Spleen (tissue), 7 donors: ENCODE measurements around the gene CHST15.

Experiments used
- POLR2AphosphoS5 ChIP-seq, 3 donors: sonication (generic); formaldehyde crosslinking; IDR thresholded peaks; one replicate each; pipeline ENCODE4 v1.5.1; 2017; ENCODE audit warnings: antibody characterized with exemption in 3 of 3
- TF ChIP-seq, protein P1 (sequence below), 11 experiments: fragments of 200-600 bp in 7 of 11; fragments of 450-650 bp in 4 of 11; sonication (generic) in 4 of 11; IDR thresholded peaks in 8 of 11; conservative IDR thresholded peaks in 3 of 11; 1 replicate in 7 of 11; 2 replicates in 4 of 11; pipeline versions ENCODE4 v1.4.0 to v1.8.0; 2016 to 2021; ENCODE audit warnings: antibody characterized with exemption in 11 of 11, inconsistent platforms in 4 of 11, mild to moderate bottlenecking in 1 of 11
- donor health status: DM: no; HTN: no; CAD: no; lungs with moderate emphysema.
- donor health status: DM: no; HTN: no; CAD: no.
- donor health status: DM: no; HTN: no; CAD: no.

DNA sequence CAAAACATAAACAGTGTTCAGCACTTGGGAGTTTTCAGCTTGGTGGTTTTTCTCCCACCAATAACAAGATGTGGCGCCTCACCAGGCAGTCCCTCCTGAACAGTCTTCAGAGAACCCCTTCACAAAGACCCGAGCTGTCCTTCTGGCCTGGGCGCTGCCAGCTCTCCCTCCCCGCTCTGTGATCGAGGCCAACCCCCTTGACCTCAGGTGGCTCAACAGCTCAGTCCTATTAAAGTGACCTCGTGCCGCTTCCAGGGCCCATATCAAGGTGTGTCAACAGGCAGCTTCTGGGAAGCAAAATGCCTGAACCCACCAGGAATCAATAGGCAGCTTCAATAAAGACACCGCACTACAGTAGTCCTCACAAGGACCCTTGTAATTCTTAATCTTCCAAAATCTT, 63.3 kb downstream of the CHST15 start:
- TF ChIP-seq, protein P1, sequence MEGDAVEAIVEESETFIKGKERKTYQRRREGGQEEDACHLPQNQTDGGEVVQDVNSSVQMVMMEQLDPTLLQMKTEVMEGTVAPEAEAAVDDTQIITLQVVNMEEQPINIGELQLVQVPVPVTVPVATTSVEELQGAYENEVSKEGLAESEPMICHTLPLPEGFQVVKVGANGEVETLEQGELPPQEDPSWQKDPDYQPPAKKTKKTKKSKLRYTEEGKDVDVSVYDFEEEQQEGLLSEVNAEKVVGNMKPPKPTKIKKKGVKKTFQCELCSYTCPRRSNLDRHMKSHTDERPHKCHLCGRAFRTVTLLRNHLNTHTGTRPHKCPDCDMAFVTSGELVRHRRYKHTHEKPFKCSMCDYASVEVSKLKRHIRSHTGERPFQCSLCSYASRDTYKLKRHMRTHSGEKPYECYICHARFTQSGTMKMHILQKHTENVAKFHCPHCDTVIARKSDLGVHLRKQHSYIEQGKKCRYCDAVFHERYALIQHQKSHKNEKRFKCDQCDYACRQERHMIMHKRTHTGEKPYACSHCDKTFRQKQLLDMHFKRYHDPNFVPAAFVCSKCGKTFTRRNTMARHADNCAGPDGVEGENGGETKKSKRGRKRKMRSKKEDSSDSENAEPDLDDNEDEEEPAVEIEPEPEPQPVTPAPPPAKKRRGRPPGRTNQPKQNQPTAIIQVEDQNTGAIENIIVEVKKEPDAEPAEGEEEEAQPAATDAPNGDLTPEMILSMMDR (IDR thresholded peaks at IDR 0.05 in 8 of 11, conservative IDR thresholded peaks at IDR 0.05 in 3 of 11), result no peak
- TF ChIP-seq POLR2AphosphoS5 (IDR thresholded peaks at IDR 0.05), result peak in 1 of 3 donors; percentile 10
